Loucy (cell line): ENCODE data around the gene USP25.
A peak's percentile ranks its signal among the peaks of the same experiment; 100 is the strongest.
"Not testable (repeated sequence)": the region's sequence is repeated elsewhere in the genome, so short reads cannot be mapped to it uniquely, and the experiment has no call there.

Experiments
- H2AFZ ChIP-seq: fragments of 200-600 bp; sonication (generic); 2 replicates; pipeline ENCODE4 v1.6.0; 2016; ENCODE audit warnings: antibody characterized with exemption, mild to moderate bottlenecking, low read length, moderate library complexity
- H3F3A ChIP-seq: fragments of 200-600 bp; 2 replicates; pipeline ENCODE4 v1.6.0; 2016; ENCODE audit warnings: antibody characterized with exemption, low read depth, mild to moderate bottlenecking
- H3K27me3 ChIP-seq: fragments of 200-600 bp; sonication (generic); 2 replicates; pipeline ENCODE4 v1.6.1; 2014; ENCODE audit warnings: low read length, mild to moderate bottlenecking; ENCODE audit not compliant: insufficient read depth, poor library complexity, severe bottlenecking
- H3K36me3 ChIP-seq: fragments of 200-600 bp; sonication (generic); 2 replicates; pipeline ENCODE4 v1.6.1; 2016; ENCODE audit warnings: low read length; ENCODE audit not compliant: insufficient read depth
- H3K4me1 ChIP-seq: fragments of 200-600 bp; sonication (generic); 2 replicates; pipeline ENCODE4 v1.5.1; 2014; ENCODE audit warnings: low read length, mild to moderate bottlenecking; ENCODE audit not compliant: insufficient read depth, poor library complexity, severe bottlenecking
- H3K4me2 ChIP-seq: fragments of 200-600 bp; sonication (generic); 2 replicates; pipeline ENCODE4 v1.6.0; 2014; ENCODE audit warnings: antibody characterized with exemption, low read length, low read depth, mild to moderate bottlenecking; ENCODE audit not compliant: poor library complexity, severe bottlenecking
- H3K4me3 ChIP-seq: fragments of 200-600 bp; sonication (generic); 2 replicates; pipeline ENCODE4 v1.5.1; 2014; ENCODE audit warnings: low read length, mild to moderate bottlenecking, mixed read lengths; ENCODE audit not compliant: poor library complexity, severe bottlenecking
- H3K79me2 ChIP-seq: fragments of 200-600 bp; sonication (generic); 2 replicates; pipeline ENCODE4 v1.6.1; 2014; ENCODE audit warnings: low read length; ENCODE audit not compliant: insufficient read depth
- H3K9ac ChIP-seq: fragments of 200-600 bp; sonication (generic); 2 replicates; pipeline ENCODE4 v1.6.0; 2014; ENCODE audit warnings: mild to moderate bottlenecking, low read depth, low read length, moderate library complexity; ENCODE audit not compliant: poor library complexity, severe bottlenecking
- H3K9me2 ChIP-seq: fragments of 200-600 bp; sonication (generic); replicated peaks from 2 replicates; pipeline ENCODE4 v1.6.1; 2016; ENCODE audit warnings: low read depth, low read length, mixed read lengths
- H3K9me3 ChIP-seq: fragments of 200-600 bp; sonication (generic); 2 replicates; pipeline ENCODE4 v1.6.1; 2014; ENCODE audit warnings: mild to moderate bottlenecking, antibody characterized with exemption, low read length, low read depth; ENCODE audit not compliant: insufficient read depth
- H4K20me1 ChIP-seq: fragments of 200-600 bp; sonication (generic); 2 replicates; pipeline ENCODE4 v1.6.0; 2014; ENCODE audit warnings: antibody characterized with exemption, low read length, mild to moderate bottlenecking; ENCODE audit not compliant: insufficient read depth, poor library complexity, severe bottlenecking
- CTCF ChIP-seq: fragments of 200-600 bp; sonication (generic); conservative IDR thresholded peaks from 2 replicates; pipeline ENCODE4 v1.5.1; 2014; ENCODE audit warnings: mild to moderate bottlenecking, antibody characterized with exemption, low read length
- EZH2phosphoT487 ChIP-seq: fragments of 200-600 bp; IDR thresholded peaks from 2 replicates; pipeline ENCODE4 v1.6.1; 2018; ENCODE audit warnings: antibody characterized with exemption, mild to moderate bottlenecking, moderate library complexity, borderline replicate concordance

USP25 gene

DNA sequence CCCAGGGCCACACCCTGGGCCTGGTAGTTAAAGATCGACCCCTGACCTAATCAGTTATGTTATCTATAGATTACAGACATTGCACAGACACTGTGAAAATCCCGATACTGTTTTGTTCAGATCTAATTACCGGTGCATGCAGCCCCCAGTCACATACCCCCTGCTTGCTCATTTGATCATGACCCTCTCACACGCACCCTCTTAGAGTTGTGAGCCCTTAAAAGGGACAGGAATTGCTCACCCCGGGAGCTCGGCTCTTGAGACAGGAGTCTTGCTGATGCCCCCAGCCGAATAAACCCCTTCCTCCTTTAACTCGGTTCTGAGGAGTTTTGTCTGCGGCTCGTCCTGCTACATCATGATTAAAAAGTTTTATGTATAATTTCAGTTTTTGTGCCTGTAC, 9.0 kb downstream of the USP25 start:
- H4K20me1 ChIP-seq, result peaks cover 29% of the 10 kb centered on the region
- H3F3A ChIP-seq, H3K4me3 ChIP-seq, H3K9me3 ChIP-seq, H2AFZ ChIP-seq, H3K9me2 ChIP-seq, H3K9ac ChIP-seq, H3K27me3 ChIP-seq, H3K36me3 ChIP-seq: not testable (repeated sequence)
- H3K4me1 ChIP-seq, result peaks cover 35% of the 10 kb centered on the region
- H3K79me2 ChIP-seq, result peaks cover 93% of the 10 kb centered on the region
- H3K4me2 ChIP-seq, result peak overlapping the region; percentile 13

DNA sequence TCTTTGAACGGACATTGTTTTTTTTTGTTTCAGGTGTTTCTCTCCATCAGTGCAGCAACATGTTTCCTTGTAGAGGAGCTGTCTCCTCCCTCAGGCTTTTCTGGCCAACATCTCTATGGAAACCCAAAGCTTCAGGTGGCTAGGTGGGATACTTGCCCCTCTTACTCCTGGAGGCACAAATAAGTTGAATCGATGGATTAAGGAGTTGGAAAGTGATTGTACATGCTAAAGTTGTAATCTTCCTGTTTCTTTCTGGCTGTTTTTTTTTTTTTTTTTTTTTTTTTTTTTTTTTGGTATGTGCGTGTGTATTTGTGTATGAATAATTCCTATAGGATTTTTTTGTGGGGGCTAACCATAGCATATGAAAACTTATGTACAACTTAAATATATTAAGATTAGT, 10.6 kb downstream of the USP25 start:
- peaks cover 14% of the 10 kb centered on the region for H4K20me1 ChIP-seq
- H3K79me2 ChIP-seq, result peaks cover 85% of the 10 kb centered on the region
- TF ChIP-seq EZH2phosphoT487 (no peak), CTCF (no peak)
- no peak overlapping the region for H3K4me2 ChIP-seq
- H2AFZ ChIP-seq, result no peak overlapping the region
- H3K36me3 ChIP-seq, result no peaks in the 10 kb centered on the region
- H3K27me3 ChIP-seq, result no peaks in the 10 kb centered on the region
- no peak overlapping the region for H3K9ac ChIP-seq
- no peaks in the 10 kb centered on the region for H3K9me2 ChIP-seq
- no peak overlapping the region for H3K4me3 ChIP-seq
- H3K9me3 ChIP-seq, result no peaks in the 10 kb centered on the region
- H3K4me1 ChIP-seq, result peaks cover 25% of the 10 kb centered on the region
- no peaks in the 10 kb centered on the region for H3F3A ChIP-seq

DNA sequence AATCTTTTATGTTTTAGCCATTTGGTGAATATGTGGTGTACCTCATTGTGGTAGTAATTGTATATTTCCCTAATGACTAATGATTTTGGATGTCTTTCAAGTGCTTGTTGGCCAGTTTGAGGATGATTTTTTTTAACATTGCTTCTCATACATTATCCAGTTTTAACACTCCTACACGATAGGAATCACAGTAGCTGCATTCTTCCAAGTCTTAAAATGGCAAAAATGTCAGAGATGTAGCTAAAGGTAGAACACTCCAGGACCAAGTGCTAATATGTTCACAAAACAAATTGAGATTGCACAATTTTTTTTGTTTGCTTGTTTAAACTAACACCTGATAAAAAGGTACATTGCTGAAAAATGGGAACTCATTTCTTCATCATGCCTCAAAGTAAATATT, 11.7 kb downstream of the USP25 start:
- H3K9ac ChIP-seq, result no peak overlapping the region
- H3K27me3 ChIP-seq, result no peaks in the 10 kb centered on the region
- no peak overlapping the region for H3K4me2 ChIP-seq
- H3F3A ChIP-seq, result no peaks in the 10 kb centered on the region
- no peak overlapping the region for H3K4me3 ChIP-seq
- H3K36me3 ChIP-seq, result no peaks in the 10 kb centered on the region
- H3K4me1 ChIP-seq, result peaks cover 16% of the 10 kb centered on the region
- TF ChIP-seq EZH2phosphoT487 (no peak), CTCF (no peak)
- no peaks in the 10 kb centered on the region for H3K9me3 ChIP-seq
- H4K20me1 ChIP-seq, result peaks cover 10% of the 10 kb centered on the region
- H2AFZ ChIP-seq, result no peak overlapping the region
- H3K79me2 ChIP-seq, result peaks cover 83% of the 10 kb centered on the region
- no peaks in the 10 kb centered on the region for H3K9me2 ChIP-seq

- H3K9ac ChIP-seq, result no peak overlapping the region
- H3F3A ChIP-seq, result no peaks in the 10 kb centered on the region
- no peak overlapping the region for H3K4me2 ChIP-seq
- H3K79me2 ChIP-seq, result peaks cover 80% of the 10 kb centered on the region
- H3K9me2 ChIP-seq, result no peaks in the 10 kb centered on the region
- H3K4me1 ChIP-seq, result peaks cover 16% of the 10 kb centered on the region
- TF ChIP-seq EZH2phosphoT487, result no peak
- no peak for TF ChIP-seq CTCF
- H3K27me3 ChIP-seq, result no peaks in the 10 kb centered on the region
- no peak overlapping the region for H3K4me3 ChIP-seq
- H4K20me1 ChIP-seq, result peaks cover 10% of the 10 kb centered on the region
- H3K36me3 ChIP-seq, result no peaks in the 10 kb centered on the region
- H2AFZ ChIP-seq, result no peak overlapping the region
- no peaks in the 10 kb centered on the region for H3K9me3 ChIP-seq
Measured at GRCh38 chr21:15742052-15742670, 12.4 kb downstream of the USP25 start.
